K562 (cell line): Measurements from ENCODE around the gene OVOL2. TPM values are rescaled to one million over a fixed set of nuclear protein-coding genes. Genes with fewer than 3 reads are reported as not detected.
A peak's percentile ranks its signal among the peaks of the same experiment; 100 is the strongest.
"Not testable (repeated sequence)": the region's sequence is repeated elsewhere in the genome, so short reads cannot be mapped to it uniquely, and the experiment has no call there.

Experiments
- ATAC-seq: fragments of 200-7000 bp; cut with Tn5 transposase; 3 replicates; pipeline ENCODE4 v1.9.1; 2020; ENCODE audit warnings: moderate library complexity
- BruUV-seq: library from RNA; stranded (reverse); fragments of 400-500 nt; replicated peaks from 2 replicates; lab custom pipeline; 2021; lab: Mats Ljungman, UMichigan
- CTCF ChIA-PET: fragments of 300-600 bp; formaldehyde crosslinking; extraction: SDS; loops from one replicate; lab custom pipeline; 2021; ENCODE audit warnings: low intra/inter-chr PET ratio; lab: Yijun Ruan, JAX
- POLR2A ChIA-PET: fragments of 300-600, 350-650 bp; sonication (Branson Sonifier 250); formaldehyde crosslinking; extraction: SDS; loops from one replicate; lab custom pipeline; 2021; ENCODE audit warnings: antibody characterized with exemption, inconsistent platforms; lab: Yijun Ruan, JAX
- DNase-seq, 4 experiments: peaks; one replicate each; pipeline versions ENCODE4 v3.0.0 to v3.0.0-alpha.2; 2011 to 2018; ENCODE audit warnings: low spot score in 3 of 4, mixed read lengths in 3 of 4; ENCODE audit errors: extremely low read depth in 1 of 4
- FAIRE-seq: peaks from 2 replicates; lab custom pipeline; 2011; peaks lifted over from hg19 to GRCh38; lab: Jason Lieb, UNC
- H2AFZ ChIP-seq: 2 replicates; pipeline ENCODE4 v1.6.0; 2011; ENCODE audit warnings: low read depth, low read length, control low read depth, inconsistent platforms
- H3K27ac ChIP-seq: fragments of 200-600 bp; 3 replicates; pipeline ENCODE4 v1.8.0; 2011; ENCODE audit warnings: low read depth, mild to moderate bottlenecking, control low read depth, inconsistent platforms, low read length, moderate library complexity, mixed read lengths; ENCODE audit errors: extremely low read depth
- H3K27me3 ChIP-seq, 2 experiments: fragments of 300-600 bp in 1 of 2; 2 replicates in 1 of 2; 3 replicates in 1 of 2; pipeline versions ENCODE4 v1.6.0 to v1.8.0; 2011; ENCODE audit warnings: inconsistent platforms in 2 of 2, low read length in 2 of 2, mild to moderate bottlenecking in 1 of 2, mixed read lengths in 1 of 2, moderate library complexity in 1 of 2; ENCODE audit not compliant: control insufficient read depth in 2 of 2, insufficient read depth in 2 of 2
- H3K36me3 ChIP-seq: fragments of 300-600 bp; 3 replicates; pipeline ENCODE4 v1.8.0; 2011; ENCODE audit warnings: mild to moderate bottlenecking, low read length, inconsistent platforms; ENCODE audit not compliant: control insufficient read depth, insufficient read depth
- H3K4me1 ChIP-seq, 2 experiments: fragments of 200-600 bp in 1 of 2; replicated peaks in 1 of 2; 2 replicates in 1 of 2; 3 replicates in 1 of 2; pipeline versions ENCODE4 v1.5.1 to v1.8.0; 2011; ENCODE audit warnings: inconsistent platforms in 2 of 2, low read length in 2 of 2, mild to moderate bottlenecking in 1 of 2, mixed read lengths in 1 of 2, moderate library complexity in 1 of 2; ENCODE audit not compliant: control insufficient read depth in 2 of 2, insufficient read depth in 2 of 2
- H3K4me2 ChIP-seq: 2 replicates; pipeline ENCODE4 v1.6.1; 2011; ENCODE audit warnings: low read length, control low read depth, inconsistent platforms, mixed read lengths; ENCODE audit not compliant: insufficient read depth
- H3K4me3 ChIP-seq: fragments of 200-600 bp; sonication (generic), shearing (Covaris generic); 2 replicates; pipeline ENCODE4 v1.5.1; 2016; ENCODE audit warnings: control low read depth, inconsistent platforms
- H3K79me2 ChIP-seq: fragments of 200-600 bp; 3 replicates; pipeline ENCODE4 v1.8.0; 2011; ENCODE audit warnings: low read length, inconsistent platforms; ENCODE audit not compliant: control insufficient read depth, insufficient read depth
- H3K9ac ChIP-seq, 2 experiments: 2 replicates each; pipeline versions ENCODE4 v1.6.0 to v1.6.1; 2011; ENCODE audit warnings: low read depth in 2 of 2, low read length in 2 of 2, control low read depth in 1 of 2, inconsistent platforms in 1 of 2, mild to moderate bottlenecking in 1 of 2, mixed read lengths in 1 of 2; ENCODE audit not compliant: insufficient read depth in 1 of 2
- H3K9me1 ChIP-seq: one replicate; pipeline ENCODE4 v1.6.0; 2011; ENCODE audit warnings: inconsistent platforms, mild to moderate bottlenecking, low read length, moderate library complexity; ENCODE audit not compliant: control insufficient read depth, insufficient read depth
- H3K9me3 ChIP-seq: replicated peaks from 2 replicates; pipeline ENCODE4 v1.5.1; 2011; ENCODE audit warnings: low read depth, low read length, inconsistent platforms; ENCODE audit not compliant: control insufficient read depth, insufficient read depth
- H4K20me1 ChIP-seq: replicated peaks from 2 replicates; pipeline ENCODE4 v1.6.1; 2011; ENCODE audit warnings: low read length, inconsistent platforms, mixed read lengths; ENCODE audit not compliant: control insufficient read depth, insufficient read depth
- ZNF512 ChIP-seq: IDR thresholded peaks from 2 replicates; pipeline ENCODE4 v1.6.1; 2016; ENCODE audit warnings: missing genetic modification characterization, missing compliant biosample characterization
- WGBS: fragments of 100-300 bp; shearing (Covaris generic); methylation state at CpG from one replicate; pipeline ENCODE4 v1.1.6; 2016; ENCODE audit warnings: low coverage, mixed read lengths; ENCODE audit not compliant: insufficient coverage; ENCODE audit errors: missing lambda C conversion rate; 5-methylcytosine and 5-hydroxymethylcytosine counted together
- in situ Hi-C: fragments of 300-500 bp; cut with MboI; formaldehyde crosslinking; loops from 4 replicates; pipeline ENCODE4 v1.15.0; 2018; ENCODE audit warnings: inconsistent platforms, mixed read lengths
- intact Hi-C: fragments of 100-400 bp; cut with micrococcal nuclease; formaldehyde crosslinking; loops from 2 replicates; pipeline ENCODE4 v1.14.2; 2022
- polyA plus RNA-seq, 8 experiments: library from polyadenylated mRNA; depleted of rRNA in 4 of 8; stranded (reverse) in 5 of 8; unstranded in 3 of 8; fragments of >200 nt; fragmentation: Nextera tagmentation in 2 of 8; fragmentation: Illumina TruSeq in 1 of 8; extraction: Ambion mirVana in 2 of 8; extraction: Trizol in 1 of 8; gene quantifications; 2 replicates each; pipeline versions ENCODE4 v1.2.1 to v1.2.3, GENCODE V29; 2011 to 2014; ENCODE audit warnings: inconsistent platforms in 1 of 8, missing spikeins in 1 of 8
- total RNA-seq, 7 experiments: library from RNA; depleted of rRNA in 6 of 7; stranded (reverse); fragments of >200 nt in 6 of 7; fragmentation: Illumina TruSeq in 2 of 7; extraction: Trizol in 2 of 7; gene quantifications; 2 replicates each; pipeline versions ENCODE4 v1.2.1 to v1.2.3, GENCODE V29; 2011 to 2021; ENCODE audit warnings: low replicate concordance in 1 of 7

OVOL2 gene
- total and polyA plus RNA-seq, 9 of the 15 experiments (the other 6 are each of a cell fraction or from before 2014, with no cell fraction given) = not detected

- DNase-seq, H3K9me1 ChIP-seq, H4K20me1 ChIP-seq, H3K9me3 ChIP-seq, H3K4me1 ChIP-seq, H2AFZ ChIP-seq, CTCF ChIA-PET, H3K27ac ChIP-seq, POLR2A ChIA-PET, BruUV-seq, H3K9ac ChIP-seq, intact Hi-C loops, in situ Hi-C loops, H3K4me2 ChIP-seq, H3K79me2 ChIP-seq, ATAC-seq, H3K36me3 ChIP-seq, H3K4me3 ChIP-seq, FAIRE-seq: not testable (repeated sequence)
- H3K27me3 ChIP-seq = peaks cover 7 to 30% of the 10 kb centered on the region in 2 experiments
- WGBS = 2% methylated on average over 11 of the region's 11 CpGs
Observed at GRCh38 chr20:18088841-18089240, 31.1 kb upstream of the OVOL2 start.

- WGBS = 11% methylated on average over 1 of the region's 3 CpGs
- ATAC-seq, POLR2A ChIA-PET: not testable (repeated sequence)
Observed at GRCh38 chr20:18088298-18088697, 30.6 kb upstream of the OVOL2 start.

More at GRCh38 chr20:18088298-18088697, 30.6 kb upstream of the OVOL2 start:
- H3K9ac ChIP-seq, H3K4me3 ChIP-seq, BruUV-seq, intact Hi-C loops, H2AFZ ChIP-seq, H3K36me3 ChIP-seq, H3K4me1 ChIP-seq, H3K9me3 ChIP-seq, H3K27ac ChIP-seq, CTCF ChIA-PET, H4K20me1 ChIP-seq: not testable (repeated sequence)
- peak; percentile 66 for TF ChIP-seq ZNF512
- TF ChIP-seq, all 486 proteins: peak for 1; not testable (repeated sequence) for 485
- peaks cover 10 to 30% of the 10 kb centered on the region in 2 experiments for H3K27me3 ChIP-seq
- H3K9me1 ChIP-seq, DNase-seq, H3K79me2 ChIP-seq, FAIRE-seq, in situ Hi-C loops, H3K4me2 ChIP-seq: not testable (repeated sequence)
